K562 (cell line): Measurements from ENCODE around the gene SFPQ. TPM values are rescaled to one million over a fixed set of nuclear protein-coding genes. Genes with fewer than 3 reads are reported as not detected.

ENCODE experiments used
- ATAC-seq: fragments of 200-7000 bp; cut with Tn5 transposase; 3 replicates; pipeline ENCODE4 v1.9.1; 2020; ENCODE audit warnings: moderate library complexity
- BruUV-seq: library from RNA; stranded (reverse); fragments of 400-500 nt; replicated peaks from 2 replicates; lab custom pipeline; 2021; lab: Mats Ljungman, UMichigan
- CTCF ChIA-PET: fragments of 300-600 bp; formaldehyde crosslinking; extraction: SDS; loops from one replicate; lab custom pipeline; 2021; ENCODE audit warnings: low intra/inter-chr PET ratio; lab: Yijun Ruan, JAX
- POLR2A ChIA-PET: fragments of 300-600, 350-650 bp; sonication (Branson Sonifier 250); formaldehyde crosslinking; extraction: SDS; loops from one replicate; lab custom pipeline; 2021; ENCODE audit warnings: antibody characterized with exemption, inconsistent platforms; lab: Yijun Ruan, JAX
- DNase-seq, 4 experiments: peaks; one replicate each; pipeline versions ENCODE4 v3.0.0 to v3.0.0-alpha.2; 2011 to 2018; ENCODE audit warnings: low spot score in 3 of 4, mixed read lengths in 3 of 4; ENCODE audit errors: extremely low read depth in 1 of 4
- FAIRE-seq: peaks from 2 replicates; lab custom pipeline; 2011; peaks lifted over from hg19 to GRCh38; lab: Jason Lieb, UNC
- H2AFZ ChIP-seq: 2 replicates; pipeline ENCODE4 v1.6.0; 2011; ENCODE audit warnings: low read depth, low read length, control low read depth, inconsistent platforms
- H3K27ac ChIP-seq: fragments of 200-600 bp; 3 replicates; pipeline ENCODE4 v1.8.0; 2011; ENCODE audit warnings: low read depth, mild to moderate bottlenecking, control low read depth, inconsistent platforms, low read length, moderate library complexity, mixed read lengths; ENCODE audit errors: extremely low read depth
- H3K27me3 ChIP-seq, 2 experiments: fragments of 300-600 bp in 1 of 2; 2 replicates in 1 of 2; 3 replicates in 1 of 2; pipeline versions ENCODE4 v1.6.0 to v1.8.0; 2011; ENCODE audit warnings: inconsistent platforms in 2 of 2, low read length in 2 of 2, mild to moderate bottlenecking in 1 of 2, mixed read lengths in 1 of 2, moderate library complexity in 1 of 2; ENCODE audit not compliant: control insufficient read depth in 2 of 2, insufficient read depth in 2 of 2
- H3K36me3 ChIP-seq: fragments of 300-600 bp; 3 replicates; pipeline ENCODE4 v1.8.0; 2011; ENCODE audit warnings: mild to moderate bottlenecking, low read length, inconsistent platforms; ENCODE audit not compliant: control insufficient read depth, insufficient read depth
- H3K4me1 ChIP-seq, 2 experiments: fragments of 200-600 bp in 1 of 2; replicated peaks in 1 of 2; 2 replicates in 1 of 2; 3 replicates in 1 of 2; pipeline versions ENCODE4 v1.5.1 to v1.8.0; 2011; ENCODE audit warnings: inconsistent platforms in 2 of 2, low read length in 2 of 2, mild to moderate bottlenecking in 1 of 2, mixed read lengths in 1 of 2, moderate library complexity in 1 of 2; ENCODE audit not compliant: control insufficient read depth in 2 of 2, insufficient read depth in 2 of 2
- H3K4me2 ChIP-seq: 2 replicates; pipeline ENCODE4 v1.6.1; 2011; ENCODE audit warnings: low read length, control low read depth, inconsistent platforms, mixed read lengths; ENCODE audit not compliant: insufficient read depth
- H3K4me3 ChIP-seq: fragments of 200-600 bp; sonication (generic), shearing (Covaris generic); 2 replicates; pipeline ENCODE4 v1.5.1; 2016; ENCODE audit warnings: control low read depth, inconsistent platforms
- H3K79me2 ChIP-seq: fragments of 200-600 bp; 3 replicates; pipeline ENCODE4 v1.8.0; 2011; ENCODE audit warnings: low read length, inconsistent platforms; ENCODE audit not compliant: control insufficient read depth, insufficient read depth
- H3K9ac ChIP-seq, 2 experiments: 2 replicates each; pipeline versions ENCODE4 v1.6.0 to v1.6.1; 2011; ENCODE audit warnings: low read depth in 2 of 2, low read length in 2 of 2, control low read depth in 1 of 2, inconsistent platforms in 1 of 2, mild to moderate bottlenecking in 1 of 2, mixed read lengths in 1 of 2; ENCODE audit not compliant: insufficient read depth in 1 of 2
- H3K9me1 ChIP-seq: one replicate; pipeline ENCODE4 v1.6.0; 2011; ENCODE audit warnings: inconsistent platforms, mild to moderate bottlenecking, low read length, moderate library complexity; ENCODE audit not compliant: control insufficient read depth, insufficient read depth
- H3K9me3 ChIP-seq: replicated peaks from 2 replicates; pipeline ENCODE4 v1.5.1; 2011; ENCODE audit warnings: low read depth, low read length, inconsistent platforms; ENCODE audit not compliant: control insufficient read depth, insufficient read depth
- H4K20me1 ChIP-seq: replicated peaks from 2 replicates; pipeline ENCODE4 v1.6.1; 2011; ENCODE audit warnings: low read length, inconsistent platforms, mixed read lengths; ENCODE audit not compliant: control insufficient read depth, insufficient read depth
- DIDO1 ChIP-seq: fragments of 450-650 bp; IDR thresholded peaks from 2 replicates; pipeline ENCODE4 v1.6.1; 2016; ENCODE audit warnings: low read depth, missing biosample characterization, missing genetic modification characterization
- EP300 ChIP-seq: IDR thresholded peaks from 2 replicates; pipeline ENCODE4 v1.6.1; 2012; ENCODE audit warnings: low read length, improper control_type of control experiment
- FOXP1 ChIP-seq: sonication (generic); formaldehyde crosslinking; IDR thresholded peaks from 2 replicates; pipeline ENCODE4 v1.8.0; 2022; ENCODE audit warnings: mild to moderate bottlenecking, missing genetic modification reagents
- HDAC1 ChIP-seq, 2 experiments: fragments of 450-650 bp; IDR thresholded peaks; 2 replicates each; pipeline ENCODE4 v1.6.1; 2016 to 2017; ENCODE audit warnings: inconsistent platforms in 1 of 2, mild to moderate bottlenecking in 1 of 2, moderate library complexity in 1 of 2
- HDGF ChIP-seq: fragments of 450-650 bp; IDR thresholded peaks from 2 replicates; pipeline ENCODE4 v1.6.1; 2016
- LEF1 ChIP-seq: fragments of 450-650 bp; IDR thresholded peaks from 2 replicates; pipeline ENCODE4 v1.6.1; 2016; ENCODE audit warnings: mild to moderate bottlenecking
- PHF21A ChIP-seq: fragments of 450-650 bp; IDR thresholded peaks from 2 replicates; pipeline ENCODE4 v1.6.1; 2017; ENCODE audit warnings: low read depth, borderline replicate concordance
- POLR2A ChIP-seq: fragments of 450-650 bp; conservative IDR thresholded peaks from 2 replicates; pipeline ENCODE4 v1.6.1; 2016
- POLR2B ChIP-seq: fragments of 450-650 bp; IDR thresholded peaks from 2 replicates; pipeline ENCODE4 v1.6.1; 2018; ENCODE audit warnings: low read depth; ENCODE audit not compliant: partially characterized antibody
- RAD21 ChIP-seq, 2 experiments: fragments of 250-450 bp in 1 of 2; fragments of 450-650 bp in 1 of 2; sonication (Bioruptor Pico) in 1 of 2; formaldehyde crosslinking in 1 of 2; IDR thresholded peaks in 1 of 2; conservative IDR thresholded peaks in 1 of 2; 2 replicates each; pipeline versions ENCODE4 v1.4.0 to v1.8.0; 2020 to 2022; ENCODE audit warnings: mild to moderate bottlenecking in 2 of 2, moderate library complexity in 1 of 2
- RBM17 ChIP-seq: fragments of 200-400 bp; formaldehyde crosslinking; IDR thresholded peaks from 2 replicates; pipeline ENCODE4 v1.6.1; 2017; ENCODE audit warnings: low read depth, mild to moderate bottlenecking, low read length, borderline replicate concordance
- SIN3A ChIP-seq, 2 experiments: fragments of 150-350 bp in 1 of 2; IDR thresholded peaks; 2 replicates each; pipeline ENCODE4 v1.6.1; 2011 to 2016; ENCODE audit warnings: borderline replicate concordance in 2 of 2, low read depth in 2 of 2, low read length in 2 of 2, mild to moderate bottlenecking in 2 of 2, moderate library complexity in 2 of 2; ENCODE audit not compliant: control insufficient read depth in 1 of 2
- SIN3B ChIP-seq: fragments of 450-650 bp; IDR thresholded peaks from 2 replicates; pipeline ENCODE4 v1.6.1; 2017; ENCODE audit warnings: low read depth, mild to moderate bottlenecking, moderate library complexity
- XRCC3 ChIP-seq: fragments of 450-650 bp; IDR thresholded peaks from 2 replicates; pipeline ENCODE4 v1.6.1; 2017; ENCODE audit warnings: mild to moderate bottlenecking, moderate library complexity
- WGBS: fragments of 100-300 bp; shearing (Covaris generic); methylation state at CpG from one replicate; pipeline ENCODE4 v1.1.6; 2016; ENCODE audit warnings: low coverage, mixed read lengths; ENCODE audit not compliant: insufficient coverage; ENCODE audit errors: missing lambda C conversion rate; 5-methylcytosine and 5-hydroxymethylcytosine counted together
- in situ Hi-C: fragments of 300-500 bp; cut with MboI; formaldehyde crosslinking; loops from 4 replicates; pipeline ENCODE4 v1.15.0; 2018; ENCODE audit warnings: inconsistent platforms, mixed read lengths
- intact Hi-C: fragments of 100-400 bp; cut with micrococcal nuclease; formaldehyde crosslinking; loops from 2 replicates; pipeline ENCODE4 v1.14.2; 2022
- polyA plus RNA-seq, 8 experiments: library from polyadenylated mRNA; depleted of rRNA in 4 of 8; stranded (reverse) in 5 of 8; unstranded in 3 of 8; fragments of >200 nt; fragmentation: Nextera tagmentation in 2 of 8; fragmentation: Illumina TruSeq in 1 of 8; extraction: Ambion mirVana in 2 of 8; extraction: Trizol in 1 of 8; gene quantifications; 2 replicates each; pipeline versions ENCODE4 v1.2.1 to v1.2.3, GENCODE V29; 2011 to 2014; ENCODE audit warnings: inconsistent platforms in 1 of 8, missing spikeins in 1 of 8
- total RNA-seq, 7 experiments: library from RNA; depleted of rRNA in 6 of 7; stranded (reverse); fragments of >200 nt in 6 of 7; fragmentation: Illumina TruSeq in 2 of 7; extraction: Trizol in 2 of 7; gene quantifications; 2 replicates each; pipeline versions ENCODE4 v1.2.1 to v1.2.3, GENCODE V29; 2011 to 2021; ENCODE audit warnings: low replicate concordance in 1 of 7
- TF ChIP-seq, protein P1 (sequence below): IDR thresholded peaks from 2 replicates; pipeline ENCODE4 v1.6.1; 2011; ENCODE audit not compliant: insufficient read length; ENCODE audit errors: extremely low read depth
- TF ChIP-seq, protein P2 (sequence below): fragments of 450-650 bp; IDR thresholded peaks from 2 replicates; pipeline ENCODE4 v1.6.1; 2014; ENCODE audit warnings: low read depth, mild to moderate bottlenecking, moderate library complexity, borderline replicate concordance
- TF ChIP-seq, protein P3 (sequence below): sonication (generic); formaldehyde crosslinking; IDR thresholded peaks from 2 replicates; pipeline ENCODE4 v1.8.1; 2023; ENCODE audit warnings: mild to moderate bottlenecking, missing genetic modification reagents

Gene SFPQ
- total and polyA plus RNA-seq, 9 of the 15 experiments (the other 6 are each of a cell fraction or from before 2014, with no cell fraction given) = 69.7 to 562 (median 399) TPM

DNA sequence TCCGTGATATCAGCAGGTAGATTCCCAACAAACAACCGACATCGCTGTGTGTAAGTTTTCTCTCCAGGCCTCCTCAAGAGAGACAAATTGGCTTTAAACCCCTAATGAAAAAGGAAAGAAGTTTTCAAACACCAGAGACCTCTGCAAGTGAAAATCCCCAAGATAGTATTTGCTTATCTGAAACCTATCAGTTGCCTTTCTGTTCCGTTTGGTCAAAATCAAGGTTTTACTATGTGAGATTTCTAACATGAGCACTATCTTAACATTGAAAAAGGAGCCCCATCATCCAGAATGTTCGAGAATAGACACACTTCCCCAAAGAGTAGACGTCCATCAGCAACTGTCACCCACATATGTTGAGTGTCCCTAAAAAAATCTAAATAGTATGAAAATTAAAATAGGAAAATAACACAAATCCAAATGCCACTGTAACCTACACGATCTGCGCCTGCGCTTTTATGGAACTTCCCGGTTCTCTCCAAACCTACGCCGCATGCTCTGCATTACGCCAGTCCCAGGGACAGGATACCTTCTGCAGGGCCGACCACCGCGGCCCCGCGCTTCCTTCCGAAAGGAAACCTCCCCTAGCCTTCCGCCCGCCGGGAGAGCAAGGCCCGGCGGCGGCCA lies 1.4 kb downstream of the SFPQ start:
- in situ Hi-C loops (loop anchor here (10.0 kb wide), 1 partner anchor 353 kb away; no protein-coding TSS in a partner anchor), intact Hi-C loops (loop anchor here (2.0 to 10.0 kb wide), 4 partner anchors 77 to 583 kb away; partner anchors contain the start of genes KIAA0319L, NCDN, SMIM12 and ZMYM4)
- Histone ChIP-seq H3K27me3 (no peaks in the 10 kb centered on the region), H3K4me3 (peak overlapping the region; percentile 99), H3K9me1 (peaks cover 8% of the 10 kb centered on the region), H3K4me2 (peak overlapping the region; percentile 94), H3K4me1 (peaks cover 10 to 22% of the 10 kb centered on the region in 2 experiments; a peak in 4 of 5 replicates), H3K36me3 (peaks cover 53% of the 10 kb centered on the region), H3K9me3 (no peaks in the 10 kb centered on the region), H4K20me1 (peaks cover 34% of the 10 kb centered on the region), H2AFZ (no peak overlapping the region), H3K27ac (peak overlapping the region; percentile 96), H3K79me2 (peaks cover 65% of the 10 kb centered on the region), H3K9ac (peak overlapping the region; percentile 96 to 99)
- no peak for DNase-seq
- ChIA-PET POLR2A (interaction anchor here (1.2 to 3.8 kb wide), 3 partner anchors 8 to 159 kb away, joined by 7 to 42 read pairs (median 18); partner anchors contain the start of gene ZMYM6), CTCF (no interaction called here)
- BruUV-seq = no TSS peak
- FAIRE-seq = no peak
- 2% methylated on average over 13 of the region's 25 CpGs for WGBS
- ATAC-seq = no peak
- TF ChIP-seq SIN3A (IDR thresholded peaks at IDR 0.05; ENCODE audit: borderline replicate concordance in 2 of 2, control insufficient read depth in 1 of 2, low read depth in 2 of 2, low read length in 2 of 2) (peak in 1 of 2 experiments; percentile 84; a peak in 2 of 4 replicates), HDGF (0 out of 2 replicates have a peak, but pooled peaks have one; percentile 17), PHF21A (no peak), EP300 (no peak), SIN3B (no peak), LEF1 (0 out of 2 replicates have a peak, but pooled peaks have one; percentile 11), HDAC1 (IDR thresholded peaks at IDR 0.05) (peak in 1 of 2 experiments; percentile 63; a peak in 1 of 4 replicates), POLR2B (peak; percentile 35), RAD21 (CRISPR knock-in tag; conservative IDR thresholded peaks at IDR 0.05 in 1 of 2, IDR thresholded peaks at IDR 0.05 in 1 of 2) (no peak), FOXP1 (CRISPR knock-in tag) (no peak), DIDO1 (no peak), POLR2A (peak; percentile 41), XRCC3 (peak; percentile 58; the same call in 1 of the 2 replicates), RBM17 (no peak)
- TF ChIP-seq, protein P1, sequence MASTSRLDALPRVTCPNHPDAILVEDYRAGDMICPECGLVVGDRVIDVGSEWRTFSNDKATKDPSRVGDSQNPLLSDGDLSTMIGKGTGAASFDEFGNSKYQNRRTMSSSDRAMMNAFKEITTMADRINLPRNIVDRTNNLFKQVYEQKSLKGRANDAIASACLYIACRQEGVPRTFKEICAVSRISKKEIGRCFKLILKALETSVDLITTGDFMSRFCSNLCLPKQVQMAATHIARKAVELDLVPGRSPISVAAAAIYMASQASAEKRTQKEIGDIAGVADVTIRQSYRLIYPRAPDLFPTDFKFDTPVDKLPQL = no peak
- TF ChIP-seq, protein P2, sequence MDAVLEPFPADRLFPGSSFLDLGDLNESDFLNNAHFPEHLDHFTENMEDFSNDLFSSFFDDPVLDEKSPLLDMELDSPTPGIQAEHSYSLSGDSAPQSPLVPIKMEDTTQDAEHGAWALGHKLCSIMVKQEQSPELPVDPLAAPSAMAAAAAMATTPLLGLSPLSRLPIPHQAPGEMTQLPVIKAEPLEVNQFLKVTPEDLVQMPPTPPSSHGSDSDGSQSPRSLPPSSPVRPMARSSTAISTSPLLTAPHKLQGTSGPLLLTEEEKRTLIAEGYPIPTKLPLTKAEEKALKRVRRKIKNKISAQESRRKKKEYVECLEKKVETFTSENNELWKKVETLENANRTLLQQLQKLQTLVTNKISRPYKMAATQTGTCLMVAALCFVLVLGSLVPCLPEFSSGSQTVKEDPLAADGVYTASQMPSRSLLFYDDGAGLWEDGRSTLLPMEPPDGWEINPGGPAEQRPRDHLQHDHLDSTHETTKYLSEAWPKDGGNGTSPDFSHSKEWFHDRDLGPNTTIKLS = no peak
- TF ChIP-seq, protein P3, sequence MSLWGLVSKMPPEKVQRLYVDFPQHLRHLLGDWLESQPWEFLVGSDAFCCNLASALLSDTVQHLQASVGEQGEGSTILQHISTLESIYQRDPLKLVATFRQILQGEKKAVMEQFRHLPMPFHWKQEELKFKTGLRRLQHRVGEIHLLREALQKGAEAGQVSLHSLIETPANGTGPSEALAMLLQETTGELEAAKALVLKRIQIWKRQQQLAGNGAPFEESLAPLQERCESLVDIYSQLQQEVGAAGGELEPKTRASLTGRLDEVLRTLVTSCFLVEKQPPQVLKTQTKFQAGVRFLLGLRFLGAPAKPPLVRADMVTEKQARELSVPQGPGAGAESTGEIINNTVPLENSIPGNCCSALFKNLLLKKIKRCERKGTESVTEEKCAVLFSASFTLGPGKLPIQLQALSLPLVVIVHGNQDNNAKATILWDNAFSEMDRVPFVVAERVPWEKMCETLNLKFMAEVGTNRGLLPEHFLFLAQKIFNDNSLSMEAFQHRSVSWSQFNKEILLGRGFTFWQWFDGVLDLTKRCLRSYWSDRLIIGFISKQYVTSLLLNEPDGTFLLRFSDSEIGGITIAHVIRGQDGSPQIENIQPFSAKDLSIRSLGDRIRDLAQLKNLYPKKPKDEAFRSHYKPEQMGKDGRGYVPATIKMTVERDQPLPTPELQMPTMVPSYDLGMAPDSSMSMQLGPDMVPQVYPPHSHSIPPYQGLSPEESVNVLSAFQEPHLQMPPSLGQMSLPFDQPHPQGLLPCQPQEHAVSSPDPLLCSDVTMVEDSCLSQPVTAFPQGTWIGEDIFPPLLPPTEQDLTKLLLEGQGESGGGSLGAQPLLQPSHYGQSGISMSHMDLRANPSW (CRISPR knock-in tag) = no peak
